ACC112 (cell line): Measurements from ENCODE around the gene KLF12.
A peak's percentile ranks its signal among the peaks of the same experiment; 100 is the strongest.

ENCODE experiments used
- H2AFZ ChIP-seq: fragments of 200-600 bp; sonication (generic); one replicate; pipeline ENCODE4 v1.6.0; 2017; ENCODE audit warnings: antibody characterized with exemption, low read length; ENCODE audit not compliant: unreplicated experiment
- H3K27ac ChIP-seq: fragments of 200-600 bp; sonication (generic); 2 replicates; pipeline ENCODE4 v1.5.1; 2014; ENCODE audit warnings: low read depth, mild to moderate bottlenecking, antibody characterized with exemption, low read length, moderate library complexity
- H3K27me3 ChIP-seq: fragments of 200-600 bp; sonication (generic); 2 replicates; pipeline ENCODE4 v1.6.1; 2014; ENCODE audit warnings: mild to moderate bottlenecking, antibody characterized with exemption, low read length, moderate library complexity, mixed read lengths; ENCODE audit not compliant: insufficient read depth
- H3K36me3 ChIP-seq: fragments of 200-600 bp; sonication (generic); 2 replicates; pipeline ENCODE4 v1.6.1; 2016; ENCODE audit warnings: mild to moderate bottlenecking, antibody characterized with exemption, low read length, moderate library complexity, mixed read lengths; ENCODE audit not compliant: insufficient read depth
- H3K4me1 ChIP-seq: fragments of 200-600 bp; sonication (generic); one replicate; pipeline ENCODE4 v1.6.1; 2016; ENCODE audit warnings: low read length, mixed read lengths; ENCODE audit not compliant: insufficient read depth, unreplicated experiment, control insufficient read depth
- H3K4me3 ChIP-seq: fragments of 200-600 bp; sonication (generic); 2 replicates; pipeline ENCODE4 v1.5.1; 2014; ENCODE audit warnings: mild to moderate bottlenecking, low read depth, low read length
- H3K79me2 ChIP-seq: fragments of 200-600 bp; sonication (generic); one replicate; pipeline ENCODE4 v1.6.0; 2016; ENCODE audit warnings: low read length; ENCODE audit not compliant: control insufficient read depth, unreplicated experiment, insufficient read depth

KLF12 gene

DNA sequence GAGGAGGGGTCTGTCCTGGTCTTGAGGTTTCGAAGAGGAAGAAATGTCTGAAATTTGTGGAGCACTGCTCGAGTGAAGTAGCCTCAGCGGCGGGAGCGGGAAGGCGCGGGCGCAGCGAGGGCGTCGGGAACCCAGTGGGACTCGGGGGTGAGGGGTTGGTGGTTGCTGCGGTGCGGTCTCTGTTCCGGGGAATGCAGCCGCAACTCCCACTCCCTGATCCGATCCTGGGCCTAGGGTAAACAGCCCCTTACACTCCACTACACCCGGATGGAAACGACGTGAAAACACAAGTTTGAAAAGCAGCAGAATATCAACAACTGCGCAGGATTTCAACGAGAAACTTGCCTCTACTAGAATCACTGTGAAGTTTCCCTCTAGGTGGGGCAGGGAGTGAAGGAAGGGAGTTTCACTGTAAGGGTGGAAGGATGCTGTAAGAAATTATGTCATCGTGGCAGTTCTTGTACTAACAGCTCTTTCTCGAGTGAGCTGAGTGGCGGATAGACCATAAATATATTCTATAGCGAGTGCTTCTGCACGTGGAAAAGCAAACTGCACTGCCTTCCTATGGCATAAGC is 2.0 kb upstream of the KLF12 start:
- Histone ChIP-seq H3K36me3 (no peaks in the 10 kb centered on the region), H3K79me2 (peaks cover 24% of the 10 kb centered on the region), H3K4me1 (peaks cover 13% of the 10 kb centered on the region), H3K27ac (peak overlapping the region; percentile 91), H3K27me3 (no peaks in the 10 kb centered on the region), H2AFZ (peak overlapping the region; percentile 83), H3K4me3 (peak overlapping the region; percentile 97)

DNA sequence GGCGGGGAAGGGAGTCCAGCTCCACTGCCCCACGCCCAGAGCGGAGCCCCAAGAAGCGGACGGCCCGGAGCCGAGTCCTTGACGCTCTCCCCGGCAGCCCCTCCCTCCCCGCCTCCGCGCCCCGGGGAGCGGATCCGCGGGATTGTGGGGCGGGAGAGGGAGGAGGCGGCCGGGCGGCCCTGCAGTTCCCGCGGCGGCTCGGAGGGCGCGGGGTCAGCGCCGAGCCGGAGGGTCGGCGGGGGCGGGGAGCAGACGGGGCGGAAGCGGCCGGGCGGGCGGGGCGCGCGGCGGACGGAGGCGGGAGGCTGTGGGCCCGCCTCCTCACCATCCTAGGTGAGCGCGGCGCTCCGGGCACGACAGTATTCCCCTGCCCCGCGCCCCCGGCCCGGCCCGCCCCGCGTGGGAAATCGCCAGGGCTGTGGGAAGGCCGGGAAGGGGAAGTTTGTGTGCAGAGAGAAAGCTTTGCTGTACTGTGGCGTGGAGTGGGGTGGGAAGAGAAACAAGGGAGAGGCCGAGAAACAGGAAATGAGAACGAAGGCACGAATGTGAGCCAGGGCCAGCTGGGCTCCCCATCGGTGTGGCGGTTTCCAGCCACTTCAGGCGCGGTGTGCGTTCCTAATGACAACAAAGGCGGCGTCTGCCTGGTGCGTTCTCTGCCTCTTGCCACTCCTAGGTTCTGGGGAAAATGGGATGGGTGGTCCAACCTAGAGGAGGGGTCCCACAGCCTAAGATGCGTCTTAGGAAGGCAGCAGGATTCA is 1.3 kb upstream of the KLF12 start:
- Histone ChIP-seq H3K79me2 (peaks cover 31% of the 10 kb centered on the region), H3K27me3 (no peaks in the 10 kb centered on the region), H3K27ac (peak overlapping the region; percentile 91), H3K36me3 (no peaks in the 10 kb centered on the region), H3K4me3 (peak overlapping the region; percentile 97), H3K4me1 (peaks cover 19% of the 10 kb centered on the region), H2AFZ (peak overlapping the region; percentile 83)

DNA sequence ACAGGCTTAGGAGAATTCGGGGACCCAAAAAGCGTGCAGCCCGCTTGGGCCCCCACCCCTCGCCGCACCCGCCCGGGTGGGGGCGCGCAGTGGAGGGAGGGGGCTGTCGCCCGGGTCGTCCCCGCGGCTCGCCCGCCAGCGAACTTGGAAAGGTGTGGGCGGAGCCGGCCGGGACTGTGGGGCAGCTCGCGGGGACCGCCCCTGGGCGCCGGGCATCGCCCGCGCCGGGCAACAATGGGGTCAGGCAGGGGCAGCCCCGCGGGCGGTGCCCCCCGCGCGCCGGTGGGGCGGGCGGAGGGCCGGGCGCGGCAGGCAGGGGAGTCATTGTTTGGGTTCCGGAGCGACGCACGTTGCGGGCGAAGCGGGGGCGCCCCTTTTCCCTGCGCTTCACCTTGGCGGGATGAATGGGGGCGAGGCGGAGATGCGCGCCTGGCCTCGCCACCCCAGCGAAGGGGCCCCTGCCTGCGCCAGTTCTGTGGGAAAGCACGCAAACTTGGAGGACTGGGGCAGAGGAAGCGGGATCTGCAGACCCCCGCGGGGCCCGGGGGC is 647 bp upstream of the KLF12 start:
- Histone ChIP-seq H2AFZ (peak overlapping the region; percentile 79), H3K4me3 (peak overlapping the region; percentile 97), H3K79me2 (peaks cover 37% of the 10 kb centered on the region), H3K36me3 (no peaks in the 10 kb centered on the region), H3K27me3 (no peaks in the 10 kb centered on the region), H3K4me1 (peaks cover 26% of the 10 kb centered on the region), H3K27ac (peak overlapping the region; percentile 91)

DNA sequence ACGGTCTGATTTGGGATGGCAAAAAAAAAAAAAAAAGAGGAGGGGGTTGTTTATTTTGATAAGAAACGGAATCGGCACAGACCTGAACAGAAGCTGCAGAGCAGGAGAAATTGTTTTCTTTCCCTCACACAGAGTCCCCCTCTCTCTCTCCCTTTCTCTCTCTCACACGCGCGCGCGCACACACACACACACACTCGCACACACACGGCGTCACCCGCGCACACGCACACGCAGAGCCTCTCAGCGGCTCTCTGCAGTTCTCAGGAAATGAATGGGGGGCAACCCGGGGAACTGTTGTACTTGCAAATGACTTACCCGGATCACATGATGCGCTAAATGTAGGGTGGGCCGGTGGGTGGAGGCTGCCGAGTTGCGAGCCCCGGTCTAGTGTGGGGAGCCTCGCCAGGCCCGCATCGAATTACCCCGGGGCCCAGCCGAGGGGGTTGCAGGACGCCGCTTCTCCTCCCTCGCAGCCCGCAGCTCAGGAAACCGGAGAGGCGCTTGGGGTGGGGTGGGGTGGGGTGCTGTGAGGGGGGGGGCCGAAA is 475 bp downstream of the KLF12 start:
- H3K27me3 ChIP-seq: no peaks in the 10 kb centered on the region
- H3K4me3 ChIP-seq: peak overlapping the region; percentile 90
- no peaks in the 10 kb centered on the region for H3K36me3 ChIP-seq
- H3K27ac ChIP-seq: peak overlapping the region; percentile 71
- peaks cover 45% of the 10 kb centered on the region for H3K79me2 ChIP-seq
- H2AFZ ChIP-seq: peak overlapping the region; percentile 46
- peaks cover 36% of the 10 kb centered on the region for H3K4me1 ChIP-seq

DNA sequence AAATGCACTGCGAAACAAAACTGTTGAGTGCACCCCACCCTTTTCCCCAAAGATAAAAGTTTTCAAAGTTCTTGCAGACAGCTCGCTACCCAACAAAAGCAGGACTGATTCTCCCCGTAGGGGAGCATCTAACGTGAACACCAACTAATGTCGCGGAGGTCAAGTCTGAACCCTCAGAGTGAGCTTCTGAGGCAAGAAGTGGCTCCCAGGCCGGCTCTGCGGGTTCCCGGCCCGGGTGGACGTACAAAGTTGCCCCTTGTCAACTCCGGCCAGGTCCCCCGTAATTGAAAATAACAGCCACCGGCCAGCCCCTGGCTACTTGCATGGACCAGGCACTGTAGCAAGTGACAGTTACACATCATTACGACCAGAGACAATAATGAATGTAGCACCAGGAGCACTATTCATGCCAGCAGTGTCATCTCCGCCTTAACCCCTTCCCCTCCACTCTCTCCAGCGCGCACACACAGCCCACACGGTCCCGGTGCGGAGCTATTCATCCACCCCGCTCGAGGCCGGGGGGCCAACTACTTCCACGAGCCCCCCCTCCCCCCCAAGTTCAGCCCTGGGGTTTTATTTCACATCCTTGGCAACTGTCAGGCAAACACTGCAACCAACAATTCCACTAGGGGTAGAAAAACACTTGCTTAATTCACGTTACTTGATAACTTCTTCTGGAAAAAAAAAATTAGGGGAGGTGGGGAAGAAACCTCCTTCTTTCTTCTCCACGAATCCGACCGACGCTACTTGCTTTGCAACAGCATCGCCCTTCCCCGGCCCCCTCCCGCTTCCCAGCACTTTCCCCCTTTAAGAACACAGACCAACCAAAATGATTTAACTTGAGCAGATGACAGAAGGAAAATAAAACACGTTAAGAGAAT is 1.2 kb downstream of the KLF12 start:
- Histone ChIP-seq H3K79me2 (peaks cover 45% of the 10 kb centered on the region), H3K27me3 (no peaks in the 10 kb centered on the region), H2AFZ (peak overlapping the region; percentile 46), H3K4me3 (peak overlapping the region; percentile 90), H3K36me3 (no peaks in the 10 kb centered on the region), H3K4me1 (peaks cover 36% of the 10 kb centered on the region), H3K27ac (peak overlapping the region; percentile 71)

DNA sequence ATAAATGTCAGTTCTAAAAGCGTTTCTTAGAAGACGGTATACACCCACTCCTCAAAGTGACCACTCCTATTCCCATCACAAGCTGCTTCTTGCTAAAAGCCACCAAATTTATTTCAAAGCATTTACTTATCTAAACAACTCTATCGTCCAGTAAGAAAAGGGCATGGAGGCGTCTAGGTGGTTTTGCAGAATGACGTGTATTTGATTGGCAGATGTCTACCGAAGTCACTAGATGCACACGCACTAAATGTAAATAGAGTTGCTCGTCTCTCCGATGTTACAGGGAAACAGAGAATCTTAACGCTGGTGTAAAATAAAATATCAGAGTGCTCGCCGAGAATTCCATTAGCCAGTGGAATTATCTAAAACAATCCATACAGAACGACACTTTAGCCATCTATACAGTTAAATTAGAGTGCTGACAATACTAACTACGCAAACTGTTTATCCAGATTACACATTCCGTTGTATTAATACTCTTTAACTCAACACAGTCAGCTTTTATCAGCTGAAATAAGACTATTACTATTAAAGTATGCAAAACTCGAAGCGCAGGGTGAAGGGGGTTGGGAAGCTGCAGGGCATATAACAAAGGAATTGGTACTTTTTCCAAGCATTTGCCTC is 1.9 kb downstream of the KLF12 start:
- Histone ChIP-seq H3K27me3 (no peaks in the 10 kb centered on the region), H2AFZ (no peak overlapping the region), H3K79me2 (peaks cover 49% of the 10 kb centered on the region), H3K27ac (peak overlapping the region; percentile 71), H3K4me3 (peak overlapping the region; percentile 90), H3K36me3 (no peaks in the 10 kb centered on the region), H3K4me1 (peaks cover 40% of the 10 kb centered on the region)

DNA sequence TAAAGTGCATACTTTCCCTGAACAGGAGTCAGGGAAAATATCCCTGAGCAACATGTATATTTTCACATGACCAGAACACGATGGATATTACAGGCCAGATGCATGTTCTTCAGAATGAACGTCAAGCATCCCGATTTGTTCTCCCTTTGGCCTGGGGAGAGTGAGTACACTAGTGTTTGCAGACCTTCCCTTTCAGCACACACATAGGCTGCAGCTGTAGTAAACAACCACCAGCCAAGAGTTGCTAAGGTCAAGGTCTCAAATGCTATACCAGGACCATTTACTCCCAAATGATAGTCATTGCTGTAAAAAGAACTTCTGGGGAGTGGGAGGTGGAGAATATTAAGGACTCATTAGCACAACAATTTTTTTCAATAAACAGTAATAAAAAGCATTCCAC is 3.0 kb downstream of the KLF12 start:
- peaks cover 40% of the 10 kb centered on the region for H3K4me1 ChIP-seq
- H3K4me3 ChIP-seq: peak overlapping the region; percentile 90
- no peaks in the 10 kb centered on the region for H3K36me3 ChIP-seq
- H3K79me2 ChIP-seq: peaks cover 59% of the 10 kb centered on the region
- no peak overlapping the region for H3K27ac ChIP-seq
- no peaks in the 10 kb centered on the region for H3K27me3 ChIP-seq
- H2AFZ ChIP-seq: no peak overlapping the region

DNA sequence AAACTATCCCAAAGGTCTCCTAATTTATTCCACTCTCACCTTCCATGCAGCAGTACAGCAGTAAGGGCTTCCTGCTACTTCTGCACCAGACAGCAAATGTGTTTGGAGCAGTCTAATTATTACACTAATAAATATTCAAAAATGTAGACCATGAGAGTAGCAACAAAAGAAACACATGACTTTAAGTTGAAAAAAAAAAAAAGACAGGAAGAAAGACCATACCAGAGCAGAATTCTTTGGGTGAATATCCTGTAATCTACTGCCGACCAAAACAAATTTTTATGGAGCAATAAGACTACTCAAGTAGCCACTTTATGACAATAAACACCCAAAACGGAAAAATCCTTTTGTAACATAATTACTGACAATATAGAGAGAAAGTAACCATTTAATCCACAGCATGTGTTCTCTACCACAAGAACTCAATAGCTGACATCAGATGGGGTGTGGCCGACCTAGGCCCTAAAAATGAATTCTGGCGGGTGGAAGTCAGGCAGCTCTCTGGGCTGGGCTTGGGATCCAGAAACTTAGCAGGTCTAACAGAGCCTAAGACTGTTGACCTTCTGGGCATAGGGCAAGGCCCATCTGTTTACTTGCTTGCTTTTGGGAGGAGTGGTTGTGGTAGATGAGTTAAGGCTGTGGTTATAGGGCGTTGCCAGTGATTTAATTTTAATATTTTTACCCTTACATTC is 4.6 kb downstream of the KLF12 start:
- Histone ChIP-seq H3K4me3 (no peak overlapping the region), H3K4me1 (peaks cover 40% of the 10 kb centered on the region), H3K36me3 (no peaks in the 10 kb centered on the region), H3K27me3 (no peaks in the 10 kb centered on the region), H3K79me2 (peaks cover 73% of the 10 kb centered on the region), H2AFZ (no peak overlapping the region), H3K27ac (peak overlapping the region; percentile 77)

DNA sequence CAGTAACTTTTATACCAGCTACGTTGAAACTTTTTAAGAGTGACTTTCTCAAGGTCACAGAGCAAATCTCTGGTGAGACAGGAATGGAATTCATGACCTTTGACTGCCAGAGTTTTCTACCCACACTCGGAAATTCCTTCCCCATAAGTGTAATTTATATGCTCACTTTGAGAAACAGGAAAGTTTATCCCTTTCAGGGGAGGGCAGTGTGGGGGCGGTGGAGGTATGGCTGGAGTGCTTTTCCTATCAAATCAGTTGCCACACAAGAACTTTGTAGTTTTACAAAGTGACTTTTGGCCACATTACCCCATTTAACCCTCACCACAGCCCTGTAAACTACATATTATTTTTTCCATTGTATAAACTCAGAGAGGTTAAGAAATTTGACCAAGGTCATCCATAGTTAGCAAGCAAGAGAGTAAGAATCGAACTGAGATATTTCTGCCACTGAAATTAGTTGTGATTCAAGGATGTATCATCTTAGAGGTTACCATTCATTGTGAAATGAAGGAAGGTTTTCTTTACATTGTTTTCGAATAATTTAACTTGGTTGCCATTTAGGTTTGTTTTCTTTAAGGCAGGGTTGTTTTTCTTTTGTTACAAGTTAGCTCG is 5.9 kb downstream of the KLF12 start:
- H2AFZ ChIP-seq: no peak overlapping the region

More for the DNA sequence above, 5.9 kb downstream of the KLF12 start:
- Histone ChIP-seq H3K36me3 (no peaks in the 10 kb centered on the region), H3K27me3 (no peaks in the 10 kb centered on the region), H3K4me1 (peaks cover 40% of the 10 kb centered on the region), H3K79me2 (peaks cover 82% of the 10 kb centered on the region), H3K4me3 (peak overlapping the region; percentile 31), H3K27ac (peak overlapping the region; percentile 77)
